8988T (cell line): ENCODE data around the gene CNTN5.
A peak's percentile ranks its signal among the peaks of the same experiment; 100 is the strongest.
"Not testable (repeated sequence)": the region's sequence is repeated elsewhere in the genome, so short reads cannot be mapped to it uniquely, and the experiment has no call there.

Source experiments
- DNase-seq: peaks from one replicate; pipeline ENCODE4 v3.0.0; 2011

CNTN5 gene

GRCh38 chr11:99279266-99279665 lies 258.5 kb downstream of the CNTN5 start:
- no peak for DNase-seq

GRCh38 chr11:99281331-99281730 lies 260.6 kb downstream of the CNTN5 start:
- DNase-seq = no peak

- DNase-seq = not testable (repeated sequence)
These were observed 277.2 kb downstream of the CNTN5 start for GRCh38 chr11:99297925-99298324.

- DNase-seq = no peak
These were observed 286.9 kb downstream of the CNTN5 start for GRCh38 chr11:99307510-99308088.

GRCh38 chr11:99311870-99312269 lies 291.1 kb downstream of the CNTN5 start:
- no peak for DNase-seq

GRCh38 chr11:99316776-99317520 lies 296.2 kb downstream of the CNTN5 start:
- DNase-seq = no peak

- DNase-seq = no peak
These were observed 300.1 kb downstream of the CNTN5 start for GRCh38 chr11:99320769-99321290.

GRCh38 chr11:99325847-99326246 lies 305.1 kb downstream of the CNTN5 start:
- peak; percentile 6 for DNase-seq

GRCh38 chr11:99327066-99327465 lies 306.3 kb downstream of the CNTN5 start:
- DNase-seq = no peak

- no peak for DNase-seq
These were observed 306.8 kb downstream of the CNTN5 start for GRCh38 chr11:99327527-99327926.

GRCh38 chr11:99333621-99334020 lies 312.9 kb downstream of the CNTN5 start:
- no peak for DNase-seq

- DNase-seq = no peak
These were observed 322.4 kb downstream of the CNTN5 start for GRCh38 chr11:99343117-99343516.

GRCh38 chr11:99349151-99349673 lies 328.5 kb downstream of the CNTN5 start:
- no peak for DNase-seq

GRCh38 chr11:99351624-99352023 lies 330.9 kb downstream of the CNTN5 start:
- no peak for DNase-seq

- DNase-seq = no peak
These were observed 331.9 kb downstream of the CNTN5 start for GRCh38 chr11:99352642-99353041.

GRCh38 chr11:99366546-99366945 lies 345.8 kb downstream of the CNTN5 start:
- no peak for DNase-seq

- DNase-seq = no peak
These were observed 347.8 kb downstream of the CNTN5 start for GRCh38 chr11:99368583-99368982.

- DNase-seq = no peak
These were observed 349.9 kb downstream of the CNTN5 start for GRCh38 chr11:99370549-99371216.

- DNase-seq = no peak
These were observed 350.5 kb downstream of the CNTN5 start for GRCh38 chr11:99371257-99371656.

GRCh38 chr11:99376463-99376862 lies 355.7 kb downstream of the CNTN5 start:
- no peak for DNase-seq

GRCh38 chr11:99383648-99384245 lies 363.0 kb downstream of the CNTN5 start:
- DNase-seq = no peak

- no peak for DNase-seq
These were observed 370.5 kb downstream of the CNTN5 start for GRCh38 chr11:99391245-99391644.

- no peak for DNase-seq
These were observed 385.6 kb downstream of the CNTN5 start for GRCh38 chr11:99406345-99406744.
